Activated CD8-positive, alpha-beta T cell treated with anti-CD3 and anti-CD28 coated beads for 36 hours (primary cell): ENCODE data around the gene AP4M1. TPM values are rescaled to one million over a fixed set of nuclear protein-coding genes. Genes with fewer than 3 reads are reported as not detected.
A peak's percentile ranks its signal among the peaks of the same experiment; 100 is the strongest.

Source experiments
- ATAC-seq: fragments of 200-7000 bp; cut with Tn5 transposase; one replicate; pipeline ENCODE4 v1.10.0; 2021; ENCODE audit warnings: mild to moderate bottlenecking, moderate library complexity
- CTCF ChIA-PET: fragments of 350-600 bp; sonication (Branson Sonifier 250); formaldehyde crosslinking; loops from one replicate; lab custom pipeline; 2021; ENCODE audit warnings: antibody characterized with exemption; lab: Charles Lee
- POLR2A ChIA-PET: fragments of 350-600 bp; sonication (Branson Sonifier 250); formaldehyde crosslinking; loops from one replicate; lab custom pipeline; 2021; ENCODE audit warnings: antibody characterized with exemption; lab: Charles Lee
- DNase-seq: peaks from one replicate; pipeline ENCODE4 v3.0.0-alpha.2; 2020
- H3K27ac Mint-ChIP-seq: one replicate; pipeline ENCODE4 v1.8.0; 2021; ENCODE audit warnings: mild to moderate bottlenecking, mixed read lengths
- H3K27me3 Mint-ChIP-seq: one replicate; pipeline ENCODE4 v1.8.0; 2021; ENCODE audit warnings: mixed read lengths
- H3K36me3 Mint-ChIP-seq: one replicate; pipeline ENCODE4 v1.8.0; 2021; ENCODE audit warnings: low read depth, mixed read lengths
- H3K4me1 Mint-ChIP-seq: one replicate; pipeline ENCODE4 v1.8.0; 2021; ENCODE audit warnings: low read depth, mixed read lengths
- H3K4me3 Mint-ChIP-seq: one replicate; pipeline ENCODE4 v1.8.0; 2021; ENCODE audit warnings: mild to moderate bottlenecking, moderate library complexity, mixed read lengths
- H3K9me3 Mint-ChIP-seq: one replicate; pipeline ENCODE4 v1.8.0; 2021; ENCODE audit warnings: mixed read lengths
- intact Hi-C: fragments of 100-400 bp; cut with micrococcal nuclease; formaldehyde crosslinking; loops from one replicate; pipeline ENCODE4 v1.10.0; 2022
- total RNA-seq, 2 experiments: library from RNA; stranded (reverse); gene quantifications; one replicate each; pipeline ENCODE4 v1.2.3, GENCODE V29; 2021
- TF ChIP-seq, protein P1 (sequence below): fragments of 200-600 bp; IDR thresholded peaks from one replicate; pipeline ENCODE4 v1.8.0; 2022; ENCODE audit warnings: antibody characterized with exemption, mild to moderate bottlenecking

AP4M1 gene
- total RNA-seq, 2 experiments from 2014 or later: 9.8 to 10.9 TPM

DNA sequence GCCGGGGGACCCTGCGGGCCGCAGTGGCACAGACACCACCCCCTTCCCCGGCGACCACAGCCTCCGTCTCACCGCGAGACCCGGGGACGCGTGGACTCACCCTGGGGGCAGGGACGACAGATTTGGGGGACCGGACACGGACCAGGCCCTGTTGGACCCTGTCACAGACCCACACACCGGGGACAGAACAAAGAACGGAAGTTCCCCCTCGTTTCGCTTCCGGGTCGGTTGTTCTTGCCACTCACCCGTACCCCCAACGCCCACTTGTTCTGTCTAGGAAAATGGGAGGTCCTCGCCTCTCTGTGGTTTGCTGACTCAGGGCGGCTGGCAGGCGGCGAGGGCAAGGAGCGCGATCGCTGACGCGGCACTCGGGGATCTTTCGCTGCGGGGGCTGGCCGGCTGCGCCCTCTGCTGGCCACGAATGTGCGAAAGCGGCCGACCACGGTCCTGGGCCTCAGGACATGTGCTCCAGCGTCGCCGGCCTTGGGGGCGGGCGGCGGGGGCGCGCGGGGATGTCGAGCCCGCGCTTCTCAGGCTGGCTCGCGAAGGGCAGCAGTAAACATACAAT is 19.8 kb upstream of the AP4M1 start, which contains the start of gene ZNF3:
Gene ZNF3, minus strand, starts transcription at position 189 of the 568 bp plus-strand sequence. CDS start 4,366 bp downstream, outside the sequence.
- peak; percentile 99 for DNase-seq
- H3K27ac Mint-ChIP-seq: peak within 1 kb of the TSS; percentile 87
- peaks cover 21% of the 10 kb centered on the region for H3K4me1 Mint-ChIP-seq
- intact Hi-C loops: loop anchor here (5.0 to 10.0 kb wide), 2 partner anchors 89 to 167 kb away; partner anchors contain the start of gene TRIM4
- POLR2A ChIA-PET: interaction anchor here (0.6 to 3.1 kb wide), 11 partner anchors 10 to 348 kb away, joined by 3 to 25 read pairs (median 3); partner anchors contain the start of genes MCM7 and MEPCE
- H3K36me3 Mint-ChIP-seq: peaks cover 19% of the 10 kb centered on the region
- CTCF ChIA-PET: interaction anchor here (0.7 to 1.2 kb wide), 9 partner anchors 10 to 168 kb away, joined by 3 to 7 read pairs (median 3); partner anchors contain the start of genes AP4M1 and MCM7
- peak within 1 kb of the TSS; percentile 87 for H3K4me3 Mint-ChIP-seq
- TF ChIP-seq, protein P1, sequence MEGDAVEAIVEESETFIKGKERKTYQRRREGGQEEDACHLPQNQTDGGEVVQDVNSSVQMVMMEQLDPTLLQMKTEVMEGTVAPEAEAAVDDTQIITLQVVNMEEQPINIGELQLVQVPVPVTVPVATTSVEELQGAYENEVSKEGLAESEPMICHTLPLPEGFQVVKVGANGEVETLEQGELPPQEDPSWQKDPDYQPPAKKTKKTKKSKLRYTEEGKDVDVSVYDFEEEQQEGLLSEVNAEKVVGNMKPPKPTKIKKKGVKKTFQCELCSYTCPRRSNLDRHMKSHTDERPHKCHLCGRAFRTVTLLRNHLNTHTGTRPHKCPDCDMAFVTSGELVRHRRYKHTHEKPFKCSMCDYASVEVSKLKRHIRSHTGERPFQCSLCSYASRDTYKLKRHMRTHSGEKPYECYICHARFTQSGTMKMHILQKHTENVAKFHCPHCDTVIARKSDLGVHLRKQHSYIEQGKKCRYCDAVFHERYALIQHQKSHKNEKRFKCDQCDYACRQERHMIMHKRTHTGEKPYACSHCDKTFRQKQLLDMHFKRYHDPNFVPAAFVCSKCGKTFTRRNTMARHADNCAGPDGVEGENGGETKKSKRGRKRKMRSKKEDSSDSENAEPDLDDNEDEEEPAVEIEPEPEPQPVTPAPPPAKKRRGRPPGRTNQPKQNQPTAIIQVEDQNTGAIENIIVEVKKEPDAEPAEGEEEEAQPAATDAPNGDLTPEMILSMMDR: peak; percentile 96
- H3K27me3 Mint-ChIP-seq: no peaks in the 10 kb centered on the region
- H3K9me3 Mint-ChIP-seq: no peaks in the 10 kb centered on the region
- peak; percentile 83 for ATAC-seq

DNA sequence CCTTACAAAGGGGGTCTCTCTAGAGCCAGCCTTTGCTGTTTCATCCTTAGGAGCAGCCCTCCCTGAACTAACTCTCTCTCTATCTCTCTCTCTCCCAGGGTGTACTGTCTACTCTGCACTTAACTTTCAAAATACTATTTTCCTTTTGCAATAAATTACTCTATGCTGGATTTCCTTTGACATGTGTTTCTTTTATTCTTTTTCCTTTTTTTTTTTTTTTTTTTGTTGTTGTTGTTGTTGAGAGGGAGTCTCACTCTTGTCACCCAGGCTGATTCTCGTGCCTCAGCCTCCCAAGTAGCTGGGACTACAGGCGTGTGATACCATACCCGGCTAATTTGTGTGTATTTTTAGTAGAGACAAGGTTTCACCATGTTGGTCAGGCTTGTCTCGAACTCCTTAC is 18.5 kb upstream of the AP4M1 start:
- peaks cover 13% of the 10 kb centered on the region for H3K36me3 Mint-ChIP-seq
- no peaks in the 10 kb centered on the region for H3K9me3 Mint-ChIP-seq
- H3K27ac Mint-ChIP-seq: peak overlapping the region; percentile 11
- TF ChIP-seq, protein P1: no peak
- intact Hi-C loops: loop anchor here (5.0 to 10.0 kb wide), 2 partner anchors 91 to 168 kb away; partner anchors contain the start of gene TRIM4
- H3K4me1 Mint-ChIP-seq: peaks cover 22% of the 10 kb centered on the region
- DNase-seq (no peak), ATAC-seq (peak; percentile 0)
- ChIA-PET POLR2A (interaction anchor here (0.6 to 3.1 kb wide), 10 partner anchors 9 to 801 kb away, joined by 3 to 25 read pairs (median 5); partner anchors contain the start of gene MCM7), CTCF (interaction anchor here (0.8 to 1.2 kb wide), 6 partner anchors 11 to 169 kb away, joined by 3 to 4 read pairs (median 3); partner anchors contain the start of genes TRIM4 and ZSCAN21)
- H3K4me3 Mint-ChIP-seq: peak overlapping the region; percentile 87
- H3K27me3 Mint-ChIP-seq: no peaks in the 10 kb centered on the region

DNA sequence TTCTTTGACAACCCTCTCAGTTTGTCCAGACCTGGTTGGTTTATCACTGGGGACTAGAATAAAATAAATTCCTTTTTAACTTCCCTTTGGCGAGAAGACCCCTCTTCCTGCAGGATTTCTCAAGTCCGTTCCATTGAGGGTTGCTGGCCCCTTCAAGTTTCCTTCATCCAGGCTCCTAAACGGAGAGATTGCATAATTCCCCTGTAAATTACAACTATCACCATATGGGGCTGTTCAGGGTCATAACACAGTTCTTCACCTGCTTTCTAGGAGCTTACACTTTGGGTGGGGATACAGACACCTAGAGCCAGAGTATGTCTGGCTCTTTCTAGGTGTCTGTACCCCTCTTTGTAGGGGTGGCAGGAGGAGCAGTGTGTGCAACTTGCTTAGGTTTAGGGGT is 15.9 kb upstream of the AP4M1 start:
- Mint-ChIP-seq H3K27me3 (no peaks in the 10 kb centered on the region), H3K27ac (no peak overlapping the region), H3K9me3 (no peaks in the 10 kb centered on the region), H3K4me1 (peaks cover 22% of the 10 kb centered on the region), H3K36me3 (peaks cover 7% of the 10 kb centered on the region), H3K4me3 (no peak overlapping the region)
- TF ChIP-seq, protein P1: no peak
- CTCF ChIA-PET: interaction anchor here (0.9 to 1.6 kb wide), 2 partner anchors 91 to 172 kb away, joined by 3 to 6 read pairs; no protein-coding TSS in a partner anchor
- no peak for DNase-seq
- ATAC-seq: no peak
- intact Hi-C loops: loop anchor here (10.0 kb wide), 1 partner anchor 171 kb away; the partner anchor contains the start of gene TRIM4
- POLR2A ChIA-PET: interaction anchor here (2.5 kb wide), 1 partner anchor 15 kb away, joined by 19 read pairs; the partner anchor contains the start of genes AP4M1 and MCM7

DNA sequence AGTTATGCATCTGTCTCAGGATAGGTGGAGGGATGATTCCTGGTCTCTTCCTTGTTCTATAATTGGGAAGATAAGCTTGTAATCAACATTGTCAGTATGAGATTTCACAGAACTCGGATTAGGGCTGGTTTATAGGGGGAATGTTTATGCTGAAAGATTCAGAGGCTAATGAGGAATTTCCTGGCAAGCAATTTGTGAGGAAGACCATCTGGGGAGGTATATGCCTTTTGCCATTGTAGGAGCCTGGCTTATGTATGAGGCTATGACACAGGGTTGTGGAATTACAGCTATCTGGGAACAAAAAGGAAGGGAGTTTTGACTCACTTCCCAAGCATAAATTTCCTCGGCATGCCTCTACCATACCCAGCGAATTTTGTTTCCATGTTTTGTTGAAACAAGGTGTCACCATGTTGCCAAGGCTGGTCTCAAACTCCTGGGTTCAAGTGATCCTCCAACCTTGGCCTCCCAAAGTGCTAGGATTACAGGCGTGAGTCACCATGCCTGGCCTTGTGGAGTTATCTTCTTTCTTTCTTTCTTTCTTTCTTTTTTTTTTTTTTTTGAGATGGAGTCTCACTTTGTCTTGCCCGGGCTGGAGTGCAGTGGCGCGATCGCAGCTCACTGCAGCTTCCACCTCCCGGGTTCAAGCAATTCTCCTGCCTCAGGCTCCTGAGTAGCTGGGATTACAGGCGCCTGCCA is 14.2 kb upstream of the AP4M1 start:
- POLR2A ChIA-PET: interaction anchor here (0.9 to 1.5 kb wide), 3 partner anchors 8 to 31 kb away, joined by 4 to 14 read pairs (median 6); partner anchors contain the start of genes AP4M1 and MCM7
- Mint-ChIP-seq H3K4me3 (peak overlapping the region; percentile 17), H3K36me3 (peaks cover 16% of the 10 kb centered on the region), H3K27me3 (no peaks in the 10 kb centered on the region), H3K4me1 (peaks cover 27% of the 10 kb centered on the region), H3K27ac (peak overlapping the region; percentile 6), H3K9me3 (no peaks in the 10 kb centered on the region)
- ATAC-seq: no peak
- TF ChIP-seq, protein P1: no peak
- CTCF ChIA-PET: no interaction called here
- intact Hi-C loops: loop anchor here (10.0 kb wide), 1 partner anchor 172 kb away; the partner anchor contains the start of gene TRIM4
- DNase-seq: no peak
